GM18499 (cell line): ENCODE measurements around the gene PPP1R14D.
"Not testable (repeated sequence)": the region's sequence is repeated elsewhere in the genome, so short reads cannot be mapped to it uniquely, and the experiment has no call there.

ENCODE experiments used
- ATAC-seq: cut with Tn5 transposase; IDR thresholded peaks from one replicate; pipeline ENCODE4 v1.9.1; 2021; ENCODE audit warnings: moderate number of reproducible peaks; ENCODE audit not compliant: insufficient read depth, unreplicated experiment

Gene PPP1R14D

GRCh38 chr15:40828447-40829036 is at the start of gene PPP1R14D:
PPP1R14D (minus strand) TSS chr15:40828708; CDS start chr15:40828641, 67 bp downstream.
- no peak for ATAC-seq

- ATAC-seq, result no peak
Measured at GRCh38 chr15:40877694-40878093, 49.2 kb upstream of the PPP1R14D start.

- ATAC-seq, result no peak
Measured at GRCh38 chr15:40875991-40876730, 47.7 kb upstream of the PPP1R14D start.

- no peak for ATAC-seq
Measured at GRCh38 chr15:40873694-40874561, 45.4 kb upstream of the PPP1R14D start, which contains the start of gene RHOV. RHOV (minus strand) TSS chr15:40874234; CDS start chr15:40874139, 95 bp downstream.

GRCh38 chr15:40872791-40873693 is 44.5 kb upstream of the PPP1R14D start:
- ATAC-seq, result no peak

- no peak for ATAC-seq
Measured at GRCh38 chr15:40871749-40872617, 43.5 kb upstream of the PPP1R14D start.

GRCh38 chr15:40870716-40871115 is 42.2 kb upstream of the PPP1R14D start:
- no peak for ATAC-seq

GRCh38 chr15:40869686-40870085 is 41.2 kb upstream of the PPP1R14D start:
- ATAC-seq, result no peak

- no peak for ATAC-seq
Measured at GRCh38 chr15:40867199-40867598, 38.7 kb upstream of the PPP1R14D start.

GRCh38 chr15:40863660-40864270 is 35.3 kb upstream of the PPP1R14D start:
- ATAC-seq, result no peak

GRCh38 chr15:40861147-40861546 is 32.6 kb upstream of the PPP1R14D start:
- ATAC-seq, result not testable (repeated sequence)

- no peak for ATAC-seq
Measured at GRCh38 chr15:40859206-40859851, 30.8 kb upstream of the PPP1R14D start.

GRCh38 chr15:40858706-40859105 is 30.2 kb upstream of the PPP1R14D start:
- no peak for ATAC-seq

GRCh38 chr15:40857601-40858341 is 29.3 kb upstream of the PPP1R14D start:
- no peak for ATAC-seq

- no peak for ATAC-seq
Measured at GRCh38 chr15:40856746-40857145, 28.2 kb upstream of the PPP1R14D start.

GRCh38 chr15:40855706-40856234 is 27.3 kb upstream of the PPP1R14D start:
- ATAC-seq, result no peak

GRCh38 chr15:40854161-40854560 is 25.7 kb upstream of the PPP1R14D start:
- ATAC-seq, result no peak
